ENCODE results near the gene TASP1.
"Not testable (repeated sequence)": the region's sequence is repeated elsewhere in the genome, so short reads cannot be mapped to it uniquely, and the experiment has no call there.

The TASP1 gene

DNA sequence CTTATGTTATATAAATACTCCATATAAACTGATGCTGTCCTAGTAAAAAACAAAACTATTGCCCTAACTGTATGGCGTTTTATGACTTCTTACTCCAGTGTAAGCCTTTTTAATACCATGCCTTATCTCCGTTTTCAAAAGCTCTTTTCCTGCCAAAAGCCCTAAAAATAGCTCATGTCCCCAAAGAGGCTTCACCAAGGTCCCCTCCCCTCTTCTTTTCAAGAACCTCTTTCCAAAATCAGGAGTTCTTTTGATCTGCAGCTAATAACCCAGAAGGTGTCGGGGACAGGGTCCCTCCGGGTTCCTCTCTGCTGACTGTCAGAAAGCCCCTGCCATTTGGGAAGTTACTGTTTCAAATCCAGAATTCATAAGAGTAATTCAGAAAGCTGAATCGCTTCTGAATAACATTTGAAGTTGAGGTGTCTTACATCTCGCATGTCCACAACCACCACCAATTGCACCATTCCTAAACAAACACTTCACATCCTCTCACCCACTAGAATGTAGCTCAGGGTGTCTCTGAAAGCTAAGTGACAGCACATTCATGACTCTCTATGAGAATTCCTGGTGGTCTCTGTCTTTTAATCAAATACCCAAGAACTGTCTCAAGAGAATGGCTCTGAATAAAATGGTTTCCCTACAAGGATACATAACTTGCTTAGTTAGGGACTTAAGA is 13.3 kb downstream of the TASP1 start:
- DNase-seq (ENCODE audit: low read depth, low spot score), result no peak
- no peak overlapping the region for H3K9ac ChIP-seq (ENCODE audit: insufficient read length, low read depth)
- H3K4me1 ChIP-seq (ENCODE audit: insufficient read depth, insufficient read length), result no peaks in the 10 kb centered on the region
- peaks cover 11% of the 10 kb centered on the region for H3K36me3 ChIP-seq (ENCODE audit: insufficient read depth, insufficient read length, low read length)
- H3K9me3 ChIP-seq (ENCODE audit: insufficient read depth, low read length), result no peaks in the 10 kb centered on the region
- TF ChIP-seq SUZ12 (IDR thresholded peaks at IDR 0.05; ENCODE audit: extremely low read depth, insufficient read depth, insufficient read length), result no peak
- TF ChIP-seq YY1 (IDR thresholded peaks at IDR 0.05; ENCODE audit: insufficient read depth, insufficient read length), result no peak
- no peak for TF ChIP-seq ZNF274 (IDR thresholded peaks at IDR 0.05; ENCODE audit: low read depth, low read length)
- H3K27me3 ChIP-seq (ENCODE audit: insufficient read depth, insufficient read length), result no peaks in the 10 kb centered on the region
- no peak overlapping the region for H3K4me3 ChIP-seq (ENCODE audit: insufficient read length, low read depth)

GRCh38 chr20:13619415-13619814 is 19.3 kb downstream of the TASP1 start:
- not testable (repeated sequence) for H3K36me3 ChIP-seq (ENCODE audit: insufficient read depth, insufficient read length, low read length)

DNA sequence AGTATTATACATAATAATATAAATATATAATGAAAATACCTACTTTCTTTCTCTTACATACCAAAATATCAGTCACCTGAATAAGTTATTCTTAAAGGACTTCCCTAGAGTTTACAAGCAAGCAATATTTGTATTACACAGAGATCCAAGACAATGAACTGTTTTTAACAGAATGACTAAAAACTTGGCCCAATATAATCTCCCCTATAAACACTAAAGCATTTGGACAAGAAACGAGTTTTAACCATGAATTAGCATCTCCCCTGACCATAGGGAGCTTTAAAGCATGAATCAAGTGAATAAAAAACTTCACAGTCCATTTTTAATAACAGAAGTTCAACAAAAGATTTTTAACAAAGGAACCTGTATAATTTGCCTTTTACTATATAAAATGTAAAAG is 20.3 kb downstream of the TASP1 start:
- H3K9ac ChIP-seq (ENCODE audit: insufficient read length, low read depth); H3K36me3 ChIP-seq (ENCODE audit: insufficient read depth, insufficient read length, low read length); DNase-seq (ENCODE audit: low read depth, low spot score): not testable (repeated sequence)

More at GRCh38 chr20:13619415-13619814, 19.3 kb downstream of the TASP1 start:
- H3K4me1 ChIP-seq (ENCODE audit: insufficient read depth, insufficient read length); H3K4me3 ChIP-seq (ENCODE audit: insufficient read length, low read depth); H3K9ac ChIP-seq (ENCODE audit: insufficient read length, low read depth); DNase-seq (ENCODE audit: low read depth, low spot score); H3K27me3 ChIP-seq (ENCODE audit: insufficient read depth, insufficient read length); H3K9me3 ChIP-seq (ENCODE audit: insufficient read depth, low read length): not testable (repeated sequence)

DNA sequence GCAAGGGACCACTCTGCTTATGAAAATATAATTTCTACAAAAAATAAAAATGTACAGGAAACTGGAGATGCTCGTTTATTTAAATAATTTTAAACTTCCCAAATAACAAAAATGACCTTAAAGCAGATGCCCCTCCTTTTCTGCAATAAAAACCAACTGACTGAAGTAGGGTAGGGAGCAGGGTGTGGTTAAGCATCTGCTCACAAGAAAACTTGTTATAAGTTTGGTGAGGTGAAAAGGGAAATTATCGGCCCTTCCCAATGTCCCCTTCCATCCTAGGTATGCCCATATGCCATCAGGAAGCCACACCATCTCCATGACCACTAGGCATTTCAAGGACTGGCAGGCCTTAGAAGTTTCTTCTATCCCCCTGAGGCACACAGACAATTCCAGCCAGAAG is 21.1 kb downstream of the TASP1 start:
- not testable (repeated sequence) for H3K4me1 ChIP-seq (ENCODE audit: insufficient read depth, insufficient read length); H3K36me3 ChIP-seq (ENCODE audit: insufficient read depth, insufficient read length, low read length); H3K9ac ChIP-seq (ENCODE audit: insufficient read length, low read depth); H3K4me3 ChIP-seq (ENCODE audit: insufficient read length, low read depth); H3K27me3 ChIP-seq (ENCODE audit: insufficient read depth, insufficient read length); H3K9me3 ChIP-seq (ENCODE audit: insufficient read depth, low read length); DNase-seq (ENCODE audit: low read depth, low spot score)

More for the DNA sequence above, 20.3 kb downstream of the TASP1 start:
- not testable (repeated sequence) for H3K4me1 ChIP-seq (ENCODE audit: insufficient read depth, insufficient read length); H3K27me3 ChIP-seq (ENCODE audit: insufficient read depth, insufficient read length); H3K9me3 ChIP-seq (ENCODE audit: insufficient read depth, low read length); H3K4me3 ChIP-seq (ENCODE audit: insufficient read length, low read depth)

DNA sequence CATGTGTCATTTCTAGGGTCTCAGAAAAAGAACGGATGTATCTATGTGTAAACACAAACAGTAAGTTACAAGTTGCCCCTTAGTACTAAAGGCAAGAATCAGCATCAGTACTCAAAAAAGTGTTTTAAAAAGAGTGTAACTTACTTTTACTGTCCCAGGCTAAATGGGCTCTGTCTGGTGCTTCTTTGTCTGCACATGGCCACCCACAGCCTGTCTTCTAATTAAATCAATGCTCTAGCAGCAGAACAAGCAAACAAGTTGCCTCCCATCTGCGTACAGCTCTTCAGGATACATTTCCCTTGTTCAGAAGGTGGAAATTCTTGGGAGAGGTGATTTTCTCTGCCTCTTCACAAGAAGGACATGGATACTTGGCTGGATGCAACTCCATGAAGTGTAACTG is 22.0 kb downstream of the TASP1 start:
- not testable (repeated sequence) for H3K4me3 ChIP-seq (ENCODE audit: insufficient read length, low read depth); H3K4me1 ChIP-seq (ENCODE audit: insufficient read depth, insufficient read length); H3K9ac ChIP-seq (ENCODE audit: insufficient read length, low read depth); H3K9me3 ChIP-seq (ENCODE audit: insufficient read depth, low read length); H3K36me3 ChIP-seq (ENCODE audit: insufficient read depth, insufficient read length, low read length); DNase-seq (ENCODE audit: low read depth, low spot score); H3K27me3 ChIP-seq (ENCODE audit: insufficient read depth, insufficient read length)

DNA sequence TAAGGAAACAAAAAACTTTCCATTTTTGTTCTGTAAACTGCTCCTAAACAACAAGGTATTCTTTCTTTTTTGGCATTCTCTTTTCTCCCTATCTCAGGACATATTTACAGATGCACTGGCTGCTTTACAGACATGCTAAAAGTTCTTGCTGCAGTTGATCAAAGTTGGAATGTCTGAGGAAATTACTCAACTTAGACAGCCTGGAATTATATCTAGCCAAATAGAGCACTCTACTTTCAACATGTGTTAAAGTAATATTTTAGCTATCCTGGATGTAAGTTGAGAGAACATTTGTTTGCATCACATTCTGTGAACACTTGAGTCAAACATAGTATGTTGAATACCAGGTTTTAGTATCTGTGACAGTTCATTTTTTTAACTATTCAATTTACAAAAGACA is 24.8 kb downstream of the TASP1 start:
- Histone ChIP-seq H3K27me3 (ENCODE audit: insufficient read depth, insufficient read length) (no peaks in the 10 kb centered on the region), H3K9me3 (ENCODE audit: insufficient read depth, low read length) (no peaks in the 10 kb centered on the region), H3K4me1 (ENCODE audit: insufficient read depth, insufficient read length) (no peaks in the 10 kb centered on the region), H3K36me3 (ENCODE audit: insufficient read depth, insufficient read length, low read length) (peaks cover 6% of the 10 kb centered on the region), H3K4me3 (ENCODE audit: insufficient read length, low read depth) (no peak overlapping the region), H3K9ac (ENCODE audit: insufficient read length, low read depth) (no peak overlapping the region)
- TF ChIP-seq SUZ12 (IDR thresholded peaks at IDR 0.05; ENCODE audit: extremely low read depth, insufficient read depth, insufficient read length) (no peak), YY1 (IDR thresholded peaks at IDR 0.05; ENCODE audit: insufficient read depth, insufficient read length) (no peak), ZNF274 (IDR thresholded peaks at IDR 0.05; ENCODE audit: low read depth, low read length) (no peak)
- DNase-seq (ENCODE audit: low read depth, low spot score), result no peak

DNA sequence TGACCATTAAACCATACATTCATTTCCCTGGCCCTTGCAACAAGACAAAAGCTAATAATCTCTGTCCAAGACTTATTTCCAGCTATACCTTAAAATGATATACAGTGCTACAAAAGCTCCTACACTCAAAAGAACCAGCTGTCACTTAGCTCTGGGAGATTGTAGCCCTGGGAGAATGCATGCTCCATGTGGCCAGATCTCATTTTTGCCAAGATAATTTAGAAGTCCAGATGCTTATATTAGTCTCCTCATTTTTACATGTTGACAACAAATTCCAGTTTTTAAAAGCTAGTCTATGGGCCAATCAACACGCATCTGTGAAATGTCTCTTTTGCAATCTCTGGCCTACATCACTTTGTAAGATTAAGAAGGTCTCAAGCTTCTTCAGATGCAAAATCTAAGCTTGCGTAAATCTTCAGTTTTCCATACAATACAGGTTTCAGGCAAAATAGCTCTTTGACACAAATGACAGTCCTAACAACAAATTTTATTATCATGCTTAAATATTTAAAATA is 27.1 kb downstream of the TASP1 start:
- no peak for DNase-seq (ENCODE audit: low read depth, low spot score)
- H3K9me3 ChIP-seq (ENCODE audit: insufficient read depth, low read length), result no peaks in the 10 kb centered on the region
- H3K4me1 ChIP-seq (ENCODE audit: insufficient read depth, insufficient read length), result no peaks in the 10 kb centered on the region
- peaks cover 6% of the 10 kb centered on the region for H3K36me3 ChIP-seq (ENCODE audit: insufficient read depth, insufficient read length, low read length)
- no peak for TF ChIP-seq SUZ12 (IDR thresholded peaks at IDR 0.05; ENCODE audit: extremely low read depth, insufficient read depth, insufficient read length)
- TF ChIP-seq YY1 (IDR thresholded peaks at IDR 0.05; ENCODE audit: insufficient read depth, insufficient read length), result no peak
- TF ChIP-seq ZNF274 (IDR thresholded peaks at IDR 0.05; ENCODE audit: low read depth, low read length), result no peak
- no peak overlapping the region for H3K4me3 ChIP-seq (ENCODE audit: insufficient read length, low read depth)
- no peaks in the 10 kb centered on the region for H3K27me3 ChIP-seq (ENCODE audit: insufficient read depth, insufficient read length)
- H3K9ac ChIP-seq (ENCODE audit: insufficient read length, low read depth), result no peak overlapping the region

DNA sequence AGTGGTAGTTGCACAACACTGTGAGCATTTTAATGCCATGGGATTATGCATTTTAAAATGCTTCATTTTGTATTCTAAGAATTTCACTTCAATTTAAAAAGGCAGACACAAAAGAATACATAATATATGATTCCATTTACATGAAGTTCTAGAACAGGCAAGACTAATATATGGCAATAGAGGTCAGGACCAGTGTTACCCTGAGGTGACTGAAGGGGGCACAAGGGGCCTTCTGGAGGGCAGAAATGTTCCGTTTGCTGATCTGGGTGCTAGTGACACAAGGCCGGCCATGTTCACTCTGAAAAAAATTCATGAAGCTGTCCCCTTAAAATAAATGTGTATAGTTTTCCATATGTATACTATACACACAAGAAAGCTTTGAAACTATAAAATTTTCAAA is 28.5 kb downstream of the TASP1 start:
- no peaks in the 10 kb centered on the region for H3K9me3 ChIP-seq (ENCODE audit: insufficient read depth, low read length)
- peaks cover 4% of the 10 kb centered on the region for H3K36me3 ChIP-seq (ENCODE audit: insufficient read depth, insufficient read length, low read length)
- DNase-seq (ENCODE audit: low read depth, low spot score), result no peak
- no peak for TF ChIP-seq ZNF274 (IDR thresholded peaks at IDR 0.05; ENCODE audit: low read depth, low read length)
- no peak for TF ChIP-seq SUZ12 (IDR thresholded peaks at IDR 0.05; ENCODE audit: extremely low read depth, insufficient read depth, insufficient read length)
- no peak for TF ChIP-seq YY1 (IDR thresholded peaks at IDR 0.05; ENCODE audit: insufficient read depth, insufficient read length)
- no peaks in the 10 kb centered on the region for H3K4me1 ChIP-seq (ENCODE audit: insufficient read depth, insufficient read length)
- no peaks in the 10 kb centered on the region for H3K27me3 ChIP-seq (ENCODE audit: insufficient read depth, insufficient read length)
- no peak overlapping the region for H3K9ac ChIP-seq (ENCODE audit: insufficient read length, low read depth)
- no peak overlapping the region for H3K4me3 ChIP-seq (ENCODE audit: insufficient read length, low read depth)

All from NT2/D1 (cell line).